GM12878 (cell line): ENCODE data around the gene NUB1.

Experiments
- CBX3 ChIP-seq: fragments of 200-600 bp; sonication (generic); IDR thresholded peaks from 2 replicates; pipeline ENCODE4 v1.6.1; 2016; ENCODE audit warnings: low read depth, borderline replicate concordance
- CEBPZ ChIP-seq: fragments of 150-350 bp; IDR thresholded peaks from 2 replicates; pipeline ENCODE4 v1.6.1; 2016; ENCODE audit warnings: low read depth, low read length
- CHD1 ChIP-seq: IDR thresholded peaks from 2 replicates; pipeline ENCODE4 v1.6.1; 2012; ENCODE audit warnings: low read depth, low read length, improper control_type of control experiment
- CTCF ChIP-seq, 3 experiments: IDR thresholded peaks in 2 of 3; conservative IDR thresholded peaks in 1 of 3; 2 replicates each; pipeline ENCODE4 v1.5.1; 2011; ENCODE audit warnings: low read depth in 3 of 3, low read length in 3 of 3, mild to moderate bottlenecking in 3 of 3, control low read depth in 2 of 3, moderate library complexity in 2 of 3, inconsistent platforms in 1 of 3, mixed read lengths in 1 of 3; ENCODE audit not compliant: control insufficient read depth in 2 of 3, insufficient read depth in 1 of 3; ENCODE audit errors: extremely low read depth in 1 of 3
- E4F1 ChIP-seq: fragments of 450-650 bp; IDR thresholded peaks from 2 replicates; pipeline ENCODE4 v1.6.1; 2018; ENCODE audit warnings: borderline replicate concordance, mild to moderate bottlenecking; ENCODE audit not compliant: partially characterized antibody
- MAX ChIP-seq: IDR thresholded peaks from 2 replicates; pipeline ENCODE4 v1.6.1; 2012; ENCODE audit warnings: low read depth, low read length, improper control_type of control experiment
- SP1 ChIP-seq: IDR thresholded peaks from one replicate; pipeline ENCODE4 v1.6.1; 2011; ENCODE audit warnings: low read depth, low read length
- TAF1 ChIP-seq: IDR thresholded peaks from 2 replicates; pipeline ENCODE4 v1.6.1; 2011; ENCODE audit warnings: mild to moderate bottlenecking, low read depth, low read length, borderline replicate concordance
- ZNF274 ChIP-seq: IDR thresholded peaks from one replicate; pipeline ENCODE4 v1.8.0; 2011; ENCODE audit not compliant: insufficient read length, insufficient read depth
- ZSCAN29 ChIP-seq: fragments of 450-650 bp; IDR thresholded peaks from 2 replicates; pipeline ENCODE4 v1.6.1; 2017; ENCODE audit warnings: mild to moderate bottlenecking, moderate library complexity

GRCh38 chr7:151383638-151384351 is 42.2 kb downstream of the NUB1 start:
- TF ChIP-seq E4F1 (no peak), SP1 (no peak), TAF1 (no peak), ZNF274 (no peak), MAX (no peak), CTCF (IDR thresholded peaks at IDR 0.05 in 2 of 3, conservative IDR thresholded peaks at IDR 0.05 in 1 of 3; ENCODE audit: control insufficient read depth in 2 of 3, extremely low read depth in 1 of 3, insufficient read depth in 1 of 3, low read depth in 3 of 3, low read length in 3 of 3) (no peak), CHD1 (no peak), ZSCAN29 (no peak), CEBPZ (no peak), CBX3 (no peak)
